Endothelial cell of umbilical vein (primary cell): ENCODE data around the gene RPH3AL. TPM values are rescaled to one million over a fixed set of nuclear protein-coding genes. Genes with fewer than 3 reads are reported as not detected.

Experiments used
- BruUV-seq: library from RNA; stranded (reverse); fragments of 400-500 nt; replicated peaks from 2 replicates; lab custom pipeline; 2021; lab: Mats Ljungman, UMichigan
- CTCF ChIA-PET: fragments of 300-600, 350-600 bp; sonication (Branson Sonifier 250); formaldehyde crosslinking; loops from one replicate; lab custom pipeline; 2021; ENCODE audit warnings: antibody characterized with exemption, inconsistent platforms; lab: Charles Lee
- POLR2A ChIA-PET: fragments of 300-600, 350-600 bp; sonication (Branson Sonifier 250); formaldehyde crosslinking; loops from one replicate; lab custom pipeline; 2021; ENCODE audit warnings: antibody characterized with exemption, inconsistent platforms; lab: Charles Lee
- DNase-seq: peaks from one replicate; pipeline ENCODE4 v3.0.0-alpha.2; 2011; ENCODE audit warnings: low read depth, low spot score
- FAIRE-seq: peaks from 2 replicates; lab custom pipeline; 2011; peaks lifted over from hg19 to GRCh38; lab: Jason Lieb, UNC
- H2AFZ ChIP-seq: 2 replicates; pipeline ENCODE4 v1.6.0; 2012; ENCODE audit warnings: low read depth, low read length, control low read depth, inconsistent platforms
- H3K27ac ChIP-seq: 2 replicates; pipeline ENCODE4 v1.5.1; 2011; ENCODE audit warnings: low read depth, mild to moderate bottlenecking, control low read depth, low read length, moderate library complexity; ENCODE audit not compliant: insufficient read depth
- H3K27me3 ChIP-seq, 2 experiments: 2 replicates each; pipeline versions ENCODE4 v1.6.0 to v1.6.1; 2011; ENCODE audit warnings: low read length in 2 of 2, mixed read lengths in 1 of 2; ENCODE audit not compliant: control insufficient read depth in 2 of 2, insufficient read depth in 2 of 2
- H3K36me3 ChIP-seq, 2 experiments: 2 replicates in 1 of 2; 3 replicates in 1 of 2; pipeline ENCODE4 v1.5.1; 2011; ENCODE audit warnings: low read length in 2 of 2, mild to moderate bottlenecking in 1 of 2, moderate library complexity in 1 of 2; ENCODE audit not compliant: control insufficient read depth in 2 of 2, insufficient read depth in 2 of 2; ENCODE audit errors: extremely low read depth in 1 of 2
- H3K4me1 ChIP-seq: 3 replicates; pipeline ENCODE4 v1.5.1; 2011; ENCODE audit warnings: mild to moderate bottlenecking, low read length; ENCODE audit not compliant: control insufficient read depth, insufficient read depth; ENCODE audit errors: extremely low read depth
- H3K4me2 ChIP-seq: 2 replicates; pipeline ENCODE4 v1.6.1; 2011; ENCODE audit warnings: low read length, control low read depth, mixed read lengths; ENCODE audit not compliant: insufficient read depth
- H3K4me3 ChIP-seq, 3 experiments: fragments of 200-600 bp in 1 of 3; sonication (generic), shearing (Covaris generic) in 1 of 3; replicated peaks in 1 of 3; 2 replicates each; pipeline ENCODE4 v1.5.1; 2011 to 2016; ENCODE audit warnings: control low read depth in 3 of 3, low read length in 3 of 3, mild to moderate bottlenecking in 2 of 3, inconsistent platforms in 1 of 3, low read depth in 1 of 3, moderate library complexity in 1 of 3; ENCODE audit not compliant: insufficient read depth in 1 of 3
- H3K79me2 ChIP-seq: 2 replicates; pipeline ENCODE4 v1.6.0; 2012; ENCODE audit warnings: low read length, inconsistent platforms; ENCODE audit not compliant: control insufficient read depth, insufficient read depth
- H3K9ac ChIP-seq: replicated peaks from 2 replicates; pipeline ENCODE3; 2011; ENCODE audit warnings: low read length, control low read depth; ENCODE audit not compliant: insufficient read depth; ENCODE audit errors: extremely low read depth
- H3K9me1 ChIP-seq: replicated peaks from 3 replicates; pipeline ENCODE4 v1.6.0; 2011; ENCODE audit warnings: mild to moderate bottlenecking, low read length; ENCODE audit not compliant: control insufficient read depth, insufficient read depth; ENCODE audit errors: extremely low read depth
- H3K9me3 ChIP-seq: replicated peaks from 2 replicates; pipeline ENCODE4 v1.5.1; 2012; ENCODE audit warnings: low read length, inconsistent platforms; ENCODE audit not compliant: control insufficient read depth, insufficient read depth
- H4K20me1 ChIP-seq: replicated peaks from 2 replicates; pipeline ENCODE3; 2011; ENCODE audit warnings: mild to moderate bottlenecking, low read length; ENCODE audit not compliant: control insufficient read depth, insufficient read depth; ENCODE audit errors: extremely low read depth
- EZH2 ChIP-seq: IDR thresholded peaks from 2 replicates; pipeline ENCODE4 v1.6.1; 2012; ENCODE audit warnings: borderline replicate concordance, low read depth, mild to moderate bottlenecking, moderate library complexity, low read length, inconsistent platforms; ENCODE audit not compliant: severe bottlenecking
- FOS ChIP-seq: IDR thresholded peaks from 2 replicates; pipeline ENCODE4 v1.6.1; 2011; ENCODE audit warnings: mild to moderate bottlenecking, low read length, moderate library complexity, borderline replicate concordance; ENCODE audit not compliant: insufficient read depth
- GATA2 ChIP-seq: IDR thresholded peaks from 2 replicates; pipeline ENCODE4 v1.7.0; 2011; ENCODE audit warnings: low read depth, mild to moderate bottlenecking, moderate library complexity, mixed read lengths, low read length; ENCODE audit not compliant: insufficient read length, insufficient read depth
- JUN ChIP-seq: IDR thresholded peaks from 2 replicates; pipeline ENCODE4 v1.6.1; 2011; ENCODE audit warnings: borderline replicate concordance, low read depth; ENCODE audit not compliant: insufficient read length, insufficient read depth
- MYC ChIP-seq: IDR thresholded peaks from one replicate; pipeline ENCODE4 v1.6.1; 2011; ENCODE audit warnings: mild to moderate bottlenecking, low read depth, low read length
- POLR2A ChIP-seq: IDR thresholded peaks from 2 replicates; pipeline ENCODE4 v1.6.1; 2012; ENCODE audit warnings: low read depth, mild to moderate bottlenecking, control low read depth, low read length
- POLR2AphosphoS5 ChIP-seq: IDR thresholded peaks from 2 replicates; pipeline ENCODE4 v1.6.1; 2012; ENCODE audit warnings: low read depth, mild to moderate bottlenecking, control low read depth, low read length, moderate library complexity; ENCODE audit not compliant: insufficient read depth
- dilution Hi-C: fragments of 300-500 bp; cut with MboI; formaldehyde crosslinking; loops from one replicate; pipeline ENCODE4 v1.15.0; 2019; ENCODE audit warnings: low sequenced_read_pairs; ENCODE audit not compliant: extremely low pct_ligation_motif_present
- intact Hi-C: fragments of 100-400 bp; cut with micrococcal nuclease; formaldehyde crosslinking; loops from one replicate; pipeline ENCODE4 v1.10.0; 2022
- polyA plus RNA-seq, 4 experiments: library from polyadenylated mRNA; depleted of rRNA in 3 of 4; stranded (reverse) in 3 of 4; unstranded in 1 of 4; fragments of >200 nt; gene quantifications; 2 replicates each; pipeline versions ENCODE4 v1.2.1 to v1.2.3, GENCODE V29; 2011 to 2012; ENCODE audit warnings: missing spikeins in 1 of 4
- total RNA-seq: library from RNA; stranded (reverse); gene quantifications from 2 replicates; pipeline ENCODE4 v1.2.3, GENCODE V29; 2021
- TF ChIP-seq, protein P1 (sequence below), 2 donors: IDR thresholded peaks; 1 replicate in 1 of 2; 2 replicates in 1 of 2; pipeline ENCODE4 v1.5.1; 2011; ENCODE audit warnings: low read length in 2 of 2, mild to moderate bottlenecking in 2 of 2, moderate library complexity in 2 of 2, control low read depth in 1 of 2, inconsistent platforms in 1 of 2, low read depth in 1 of 2; ENCODE audit not compliant: insufficient read depth in 1 of 2; ENCODE audit errors: extremely low read depth in 1 of 2
- TF ChIP-seq, protein P2 (sequence below): IDR thresholded peaks from 2 replicates; pipeline ENCODE4 v1.6.1; 2011; ENCODE audit not compliant: insufficient read depth, insufficient read length

The RPH3AL gene
- total and polyA plus RNA-seq, 2 donors (not counting 3 experiments of a cell fraction or from before 2014, with no cell fraction given) = 4.1 to 7.0 TPM

DNA sequence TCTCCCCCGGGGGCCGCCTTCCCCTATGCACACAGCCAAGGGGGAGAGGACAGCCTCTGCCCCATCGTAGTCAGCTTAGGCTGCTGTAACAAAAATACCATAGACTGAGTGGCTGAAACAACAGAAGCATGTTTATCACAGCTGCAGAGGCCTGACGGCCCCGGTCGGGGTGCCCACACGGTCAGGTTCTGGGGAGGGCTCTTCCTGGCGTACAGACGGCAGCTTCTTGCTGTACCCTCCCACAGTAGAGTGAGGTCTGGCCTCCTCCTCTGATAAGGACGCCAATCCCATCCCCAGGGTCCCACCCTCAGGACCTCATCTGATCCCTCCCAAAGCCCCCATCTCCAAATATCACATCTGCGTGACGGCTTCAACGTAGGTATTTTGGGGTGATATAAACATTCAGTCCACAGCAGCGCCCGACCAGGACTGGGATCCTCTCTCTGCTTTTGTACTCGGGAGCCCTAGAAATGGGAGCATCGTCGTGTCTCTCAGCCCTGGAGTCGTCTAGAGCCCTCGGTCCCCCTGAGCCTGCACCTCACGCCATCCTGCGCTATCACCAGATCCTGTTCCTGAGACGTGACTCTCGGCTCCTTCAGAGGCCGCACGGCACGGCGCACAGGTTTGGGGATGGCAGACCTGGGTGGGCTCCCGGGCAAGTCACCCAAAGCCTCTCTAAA lies 67.8 kb downstream of the RPH3AL start:
- Histone ChIP-seq H3K9me1 (no peaks in the 10 kb centered on the region), H3K27me3 (no peaks in the 10 kb centered on the region), H3K36me3 (no peaks in the 10 kb centered on the region), H3K4me2 (no peak overlapping the region), H3K79me2 (no peaks in the 10 kb centered on the region), H3K4me1 (peaks cover 9% of the 10 kb centered on the region), H3K4me3 (no peak overlapping the region), H4K20me1 (no peaks in the 10 kb centered on the region), H3K27ac (no peak overlapping the region), H3K9ac (no peak overlapping the region), H2AFZ (no peak overlapping the region), H3K9me3 (no peaks in the 10 kb centered on the region)
- ChIA-PET POLR2A (no interaction called here), CTCF (no interaction called here)
- dilution Hi-C loops = no loop called here
- FAIRE-seq = no peak
- BruUV-seq = no TSS peak
- DNase-seq = no peak
- intact Hi-C loops = no loop called here
- TF ChIP-seq GATA2 (no peak), EZH2 (no peak), POLR2AphosphoS5 (no peak), POLR2A (no peak), FOS (no peak), MYC (no peak), JUN (no peak)
- TF ChIP-seq, protein P1, sequence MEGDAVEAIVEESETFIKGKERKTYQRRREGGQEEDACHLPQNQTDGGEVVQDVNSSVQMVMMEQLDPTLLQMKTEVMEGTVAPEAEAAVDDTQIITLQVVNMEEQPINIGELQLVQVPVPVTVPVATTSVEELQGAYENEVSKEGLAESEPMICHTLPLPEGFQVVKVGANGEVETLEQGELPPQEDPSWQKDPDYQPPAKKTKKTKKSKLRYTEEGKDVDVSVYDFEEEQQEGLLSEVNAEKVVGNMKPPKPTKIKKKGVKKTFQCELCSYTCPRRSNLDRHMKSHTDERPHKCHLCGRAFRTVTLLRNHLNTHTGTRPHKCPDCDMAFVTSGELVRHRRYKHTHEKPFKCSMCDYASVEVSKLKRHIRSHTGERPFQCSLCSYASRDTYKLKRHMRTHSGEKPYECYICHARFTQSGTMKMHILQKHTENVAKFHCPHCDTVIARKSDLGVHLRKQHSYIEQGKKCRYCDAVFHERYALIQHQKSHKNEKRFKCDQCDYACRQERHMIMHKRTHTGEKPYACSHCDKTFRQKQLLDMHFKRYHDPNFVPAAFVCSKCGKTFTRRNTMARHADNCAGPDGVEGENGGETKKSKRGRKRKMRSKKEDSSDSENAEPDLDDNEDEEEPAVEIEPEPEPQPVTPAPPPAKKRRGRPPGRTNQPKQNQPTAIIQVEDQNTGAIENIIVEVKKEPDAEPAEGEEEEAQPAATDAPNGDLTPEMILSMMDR (IDR thresholded peaks at IDR 0.05; ENCODE audit: extremely low read depth in 1 of 2, insufficient read depth in 1 of 2, low read depth in 1 of 2, low read length in 2 of 2) = no peak
- TF ChIP-seq, protein P2, sequence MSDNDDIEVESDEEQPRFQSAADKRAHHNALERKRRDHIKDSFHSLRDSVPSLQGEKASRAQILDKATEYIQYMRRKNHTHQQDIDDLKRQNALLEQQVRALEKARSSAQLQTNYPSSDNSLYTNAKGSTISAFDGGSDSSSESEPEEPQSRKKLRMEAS = no peak
